HG03558 (cell line): ENCODE results near the gene ZNF213.

Experiments
- ATAC-seq: cut with Tn5 transposase; IDR thresholded peaks from one replicate; pipeline ENCODE4 v1.9.1; 2021; ENCODE audit warnings: moderate number of reproducible peaks; ENCODE audit not compliant: unreplicated experiment; ENCODE audit errors: extremely low read depth

ZNF213 gene

GRCh38 chr16:3099732-3100499, 34.9 kb upstream of the ZNF213 start:
- ATAC-seq = no peak

- ATAC-seq = no peak
These were observed 33.6 kb upstream of the ZNF213 start for GRCh38 chr16:3101018-3101840.

GRCh38 chr16:3101841-3102470, 32.9 kb upstream of the ZNF213 start:
- no peak for ATAC-seq

- no peak for ATAC-seq
These were observed 28.5 kb upstream of the ZNF213 start for GRCh38 chr16:3106205-3106928.

GRCh38 chr16:3112058-3112880, 22.6 kb upstream of the ZNF213 start, which contains the start of gene ZNF205:
ZNF205 (plus strand) TSS chr16:3112586; CDS start chr16:3113431, 845 bp downstream.
- no peak for ATAC-seq

GRCh38 chr16:3112881-3113574, 21.8 kb upstream of the ZNF213 start:
- ATAC-seq = no peak

- no peak for ATAC-seq
These were observed 20.9 kb upstream of the ZNF213 start for GRCh38 chr16:3113765-3114479.

GRCh38 chr16:3115003-3115402, 19.8 kb upstream of the ZNF213 start:
- ATAC-seq = no peak

GRCh38 chr16:3115561-3115960, 19.3 kb upstream of the ZNF213 start:
- ATAC-seq = no peak

- no peak for ATAC-seq
These were observed 16.5 kb upstream of the ZNF213 start for GRCh38 chr16:3118204-3118790.

GRCh38 chr16:3118846-3119245, 16.0 kb upstream of the ZNF213 start:
- no peak for ATAC-seq

- ATAC-seq = no peak
These were observed 15.5 kb upstream of the ZNF213 start for GRCh38 chr16:3119286-3119685.

- ATAC-seq = no peak
These were observed 15.0 kb upstream of the ZNF213 start for GRCh38 chr16:3119701-3120408.

GRCh38 chr16:3120435-3120834, 14.4 kb upstream of the ZNF213 start:
- no peak for ATAC-seq

- ATAC-seq = no peak
These were observed 12.9 kb upstream of the ZNF213 start for GRCh38 chr16:3121851-3122467.

- no peak for ATAC-seq
These were observed 11.8 kb upstream of the ZNF213 start for GRCh38 chr16:3122926-3123570.
